CD4-positive, alpha-beta memory T cell (primary cell): ENCODE results near the gene GSTM1. TPM values are rescaled to one million over a fixed set of nuclear protein-coding genes. Genes with fewer than 3 reads are reported as not detected.
"Not testable (repeated sequence)": the region's sequence is repeated elsewhere in the genome, so short reads cannot be mapped to it uniquely, and the experiment has no call there.

Experiments used
- CTCF ChIA-PET: fragments of 350-600 bp; sonication (Branson Sonifier 250); formaldehyde crosslinking; loops from one replicate; lab custom pipeline; 2021; ENCODE audit warnings: inconsistent platforms; ENCODE audit not compliant: partially characterized antibody; lab: Charles Lee
- POLR2A ChIA-PET: fragments of 350-600 bp; sonication (Branson Sonifier 250); formaldehyde crosslinking; loops from one replicate; lab custom pipeline; 2021; ENCODE audit not compliant: partially characterized antibody; lab: Charles Lee
- DNase-seq, 5 donors: peaks; one replicate each; pipeline versions ENCODE4 v3.0.0 to v3.0.0-alpha.2; 2020 to 2022; ENCODE audit warnings: mixed read lengths in 1 of 5
- H3K27ac ChIP-seq: one replicate; pipeline ENCODE4 v1.7.0; 2013; ENCODE audit warnings: low read depth, low read length
- H3K27me3 ChIP-seq: 2 replicates; pipeline ENCODE4 v1.7.0; 2013; ENCODE audit warnings: mild to moderate bottlenecking, low read length, moderate library complexity; ENCODE audit not compliant: insufficient read depth
- H3K36me3 ChIP-seq: 2 replicates; pipeline ENCODE4 v1.7.0; 2013; ENCODE audit warnings: mild to moderate bottlenecking, low read length, moderate library complexity; ENCODE audit not compliant: insufficient read depth
- H3K4me1 ChIP-seq: 2 replicates; pipeline ENCODE4 v1.7.0; 2013; ENCODE audit warnings: mild to moderate bottlenecking, low read length, moderate library complexity; ENCODE audit not compliant: insufficient read depth
- H3K4me3 ChIP-seq, 2 donors: one replicate each; pipeline ENCODE4 v1.7.0; 2013; ENCODE audit warnings: low read length in 2 of 2, mild to moderate bottlenecking in 1 of 2
- H3K9me3 ChIP-seq, 2 donors: one replicate each; pipeline ENCODE4 v1.7.0; 2013; ENCODE audit warnings: low read length in 2 of 2, control low read depth in 1 of 2; ENCODE audit not compliant: control insufficient read depth in 1 of 2
- H3K27ac Mint-ChIP-seq, 7 donors: one replicate each; pipeline ENCODE4 v1.8.0; 2020 to 2021; ENCODE audit warnings: mixed read lengths in 7 of 7, mild to moderate bottlenecking in 6 of 7, inconsistent platforms in 3 of 7, moderate library complexity in 3 of 7
- H3K27me3 Mint-ChIP-seq, 2 donors: one replicate each; pipeline ENCODE4 v1.8.0; 2020 to 2021; ENCODE audit warnings: mixed read lengths in 2 of 2
- H3K36me3 Mint-ChIP-seq, 2 donors: one replicate each; pipeline ENCODE4 v1.8.0; 2020 to 2021; ENCODE audit warnings: mixed read lengths in 2 of 2, inconsistent platforms in 1 of 2, mild to moderate bottlenecking in 1 of 2
- H3K4me1 Mint-ChIP-seq, 4 donors: one replicate each; pipeline ENCODE4 v1.8.0; 2020 to 2021; ENCODE audit warnings: mixed read lengths in 4 of 4, mild to moderate bottlenecking in 1 of 4
- H3K4me3 Mint-ChIP-seq, 8 donors: one replicate each; pipeline ENCODE4 v1.8.0; 2020 to 2021; ENCODE audit warnings: mixed read lengths in 8 of 8, mild to moderate bottlenecking in 7 of 8, moderate library complexity in 6 of 8, inconsistent platforms in 3 of 8
- H3K9me3 Mint-ChIP-seq, 8 donors: one replicate each; pipeline ENCODE4 v1.8.0; 2020 to 2021; ENCODE audit warnings: mixed read lengths in 8 of 8, mild to moderate bottlenecking in 5 of 8, inconsistent platforms in 3 of 8, moderate library complexity in 1 of 8
- intact Hi-C: fragments of 100-400 bp; cut with micrococcal nuclease; formaldehyde crosslinking; loops from one replicate; pipeline ENCODE4 v1.15.1; 2023
- polyA plus RNA-seq, 2 donors: library from polyadenylated mRNA; unstranded; fragments of 300-500 nt; fragmentation: Illumina TruSeq; gene quantifications; one replicate each; pipeline ENCODE4 v1.2.3, GENCODE V29; 2021
- total RNA-seq, 2 experiments: library from RNA; stranded (reverse); gene quantifications; one replicate each; pipeline ENCODE4 v1.2.3, GENCODE V29; 2021

GSTM1 gene
- total and polyA plus RNA-seq, 4 experiments from 2014 or later: 0.49 TPM; not detected in 3

DNA sequence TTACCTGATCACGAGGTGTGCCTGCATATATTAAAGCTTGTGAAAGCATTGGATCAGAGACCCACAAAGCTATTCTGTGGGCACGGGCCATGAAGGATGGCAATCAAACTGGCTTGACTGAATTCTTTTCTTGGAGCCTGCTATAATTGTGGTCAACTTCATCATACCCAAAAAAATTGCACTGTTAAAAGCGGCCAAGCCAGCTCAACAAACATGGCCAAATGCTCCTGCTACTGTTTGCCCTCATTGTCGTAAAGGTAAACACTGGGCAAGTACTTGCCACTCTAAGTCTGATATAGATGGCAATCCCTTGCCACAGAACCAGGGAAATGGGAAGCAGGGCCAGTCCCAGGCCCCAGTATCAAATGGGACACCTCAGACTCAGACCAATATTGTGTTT, 17.8 kb downstream of the GSTM1 start:
- no peaks in the 10 kb centered on the region for H3K9me3 ChIP-seq
- Mint-ChIP-seq H3K27me3 (peaks cover 0 to 8% of the 10 kb centered on the region in 2 donors), H3K9me3 (peaks cover 5 to 46% (median 28%) of the 10 kb centered on the region in 8 donors), H3K27ac (no peak overlapping the region), H3K4me3 (no peak overlapping the region), H3K36me3 (peaks cover 12 to 18% of the 10 kb centered on the region in 2 donors), H3K4me1 (no peaks in the 10 kb centered on the region)
- H3K4me1 ChIP-seq: no peaks in the 10 kb centered on the region
- H3K4me3 ChIP-seq: no peak overlapping the region
- intact Hi-C loops: no loop called here
- POLR2A ChIA-PET: no interaction called here
- no peak for DNase-seq
- no peaks in the 10 kb centered on the region for H3K36me3 ChIP-seq
- no peak overlapping the region for H3K27ac ChIP-seq
- CTCF ChIA-PET: no interaction called here
- no peaks in the 10 kb centered on the region for H3K27me3 ChIP-seq

DNA sequence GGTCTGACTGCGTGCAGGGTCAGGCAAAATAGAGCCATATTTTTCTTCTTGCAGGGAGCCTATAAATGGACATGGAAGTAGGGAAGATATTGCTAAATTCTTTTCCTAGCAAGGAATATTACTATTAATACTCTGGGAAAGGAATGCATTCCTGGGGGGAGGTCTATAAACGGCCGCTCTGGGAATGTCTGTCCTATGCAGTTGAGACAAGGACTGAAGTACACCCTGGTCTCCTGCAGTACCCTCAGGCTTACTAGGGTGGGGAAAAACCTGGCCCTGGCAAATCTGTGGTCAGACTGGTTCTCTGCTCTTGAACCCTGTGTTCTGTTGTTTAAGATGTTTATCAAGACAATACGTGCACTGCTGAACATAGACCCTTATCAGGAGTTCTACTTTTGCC, 21.3 kb downstream of the GSTM1 start:
- H3K4me1 ChIP-seq, POLR2A ChIA-PET, H3K36me3 ChIP-seq, H3K4me3 ChIP-seq, H3K4me3 Mint-ChIP-seq, H3K4me1 Mint-ChIP-seq, DNase-seq, H3K9me3 ChIP-seq, H3K27me3 ChIP-seq, H3K27ac ChIP-seq, H3K27ac Mint-ChIP-seq, CTCF ChIA-PET, intact Hi-C loops: not testable (repeated sequence)
- H3K36me3 Mint-ChIP-seq: peaks cover 8 to 13% of the 10 kb centered on the region in 2 donors
- peaks cover 6 to 12% of the 10 kb centered on the region in 2 donors for H3K27me3 Mint-ChIP-seq
- peaks cover 5 to 38% (median 22%) of the 10 kb centered on the region in 8 donors for H3K9me3 Mint-ChIP-seq

DNA sequence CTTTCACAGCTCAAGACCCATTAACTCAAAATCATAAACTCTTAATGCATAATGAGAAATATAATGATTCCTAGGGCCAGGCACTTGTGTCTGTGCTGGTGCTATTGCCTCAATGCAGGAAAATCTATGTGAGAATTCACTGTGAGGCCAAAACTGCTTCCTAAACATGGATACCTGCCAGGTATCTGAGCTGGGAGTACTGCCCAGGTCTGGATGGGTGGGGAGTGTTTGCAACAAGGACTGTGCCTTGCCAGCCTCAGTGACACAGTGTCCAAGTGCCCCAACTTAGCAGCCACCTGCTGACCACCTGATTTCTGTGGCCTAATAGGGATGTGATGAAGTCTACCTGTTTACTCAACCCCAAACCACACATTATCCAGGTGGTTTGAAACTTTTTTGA, 22.2 kb downstream of the GSTM1 start:
- H3K4me3 Mint-ChIP-seq, H3K4me3 ChIP-seq, H3K27ac Mint-ChIP-seq, H3K36me3 Mint-ChIP-seq, H3K36me3 ChIP-seq, H3K9me3 ChIP-seq, H3K4me1 Mint-ChIP-seq, POLR2A ChIA-PET, H3K4me1 ChIP-seq, CTCF ChIA-PET, H3K27me3 ChIP-seq, DNase-seq, H3K27ac ChIP-seq, intact Hi-C loops: not testable (repeated sequence)
- peaks cover 5 to 30% (median 16%) of the 10 kb centered on the region in 8 donors for H3K9me3 Mint-ChIP-seq
- H3K27me3 Mint-ChIP-seq: peaks cover 8 to 11% of the 10 kb centered on the region in 2 donors

DNA sequence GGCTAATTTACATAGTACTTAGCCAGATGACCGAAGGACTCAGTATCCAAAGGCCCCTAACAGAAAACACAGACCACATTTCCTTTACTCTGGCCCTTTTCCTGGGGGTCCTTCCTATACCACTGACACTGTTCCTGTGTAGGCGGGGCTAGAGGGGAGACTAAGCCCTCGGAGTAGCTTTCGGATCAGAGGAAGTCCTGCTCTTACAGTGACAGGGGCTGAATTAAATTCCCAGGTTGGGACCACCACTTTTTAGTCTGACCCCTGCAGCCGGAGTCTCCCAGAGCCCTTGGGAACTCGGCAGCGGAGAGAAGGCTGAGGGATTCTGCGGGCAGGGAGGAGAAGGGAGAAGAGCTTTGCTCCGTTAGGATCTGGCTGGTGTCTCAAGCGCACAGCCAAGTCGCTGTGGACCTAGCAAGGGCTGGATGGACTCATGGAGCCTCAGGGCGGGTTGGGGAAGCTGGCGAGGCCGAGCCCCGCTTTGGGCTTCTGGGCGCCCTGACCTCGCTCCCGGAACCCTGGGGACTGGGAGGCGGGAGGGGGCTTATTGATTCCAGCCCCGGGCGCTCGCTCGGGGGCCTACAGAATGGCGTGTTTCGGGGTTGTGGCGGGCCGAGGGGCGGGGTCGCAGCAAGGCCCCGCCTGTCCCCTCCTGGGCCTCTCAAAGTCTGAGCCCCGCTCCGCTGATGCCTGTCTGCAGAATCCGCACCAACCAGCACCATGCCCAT, 24.1 kb downstream of the GSTM1 start, which contains the start of gene GSTM5:
TSS of gene GSTM5 (plus strand) at position 659 of the 728 bp plus-strand sequence. CDS start at position 721, 62 bp downstream.
- intact Hi-C loops, H3K4me3 ChIP-seq, H3K4me1 Mint-ChIP-seq, CTCF ChIA-PET, H3K27ac Mint-ChIP-seq, H3K36me3 ChIP-seq, H3K36me3 Mint-ChIP-seq, H3K27me3 ChIP-seq, DNase-seq, H3K9me3 ChIP-seq, H3K27ac ChIP-seq, POLR2A ChIA-PET, H3K4me1 ChIP-seq: not testable (repeated sequence)
- Mint-ChIP-seq H3K27me3 (peaks cover 10 to 18% of the 10 kb centered on the region in 2 donors), H3K4me3 (peak within 1 kb of the TSS in 2 of 8 donors; percentile 53 to 76), H3K9me3 (peaks cover 5 to 30% (median 16%) of the 10 kb centered on the region in 8 donors)

DNA sequence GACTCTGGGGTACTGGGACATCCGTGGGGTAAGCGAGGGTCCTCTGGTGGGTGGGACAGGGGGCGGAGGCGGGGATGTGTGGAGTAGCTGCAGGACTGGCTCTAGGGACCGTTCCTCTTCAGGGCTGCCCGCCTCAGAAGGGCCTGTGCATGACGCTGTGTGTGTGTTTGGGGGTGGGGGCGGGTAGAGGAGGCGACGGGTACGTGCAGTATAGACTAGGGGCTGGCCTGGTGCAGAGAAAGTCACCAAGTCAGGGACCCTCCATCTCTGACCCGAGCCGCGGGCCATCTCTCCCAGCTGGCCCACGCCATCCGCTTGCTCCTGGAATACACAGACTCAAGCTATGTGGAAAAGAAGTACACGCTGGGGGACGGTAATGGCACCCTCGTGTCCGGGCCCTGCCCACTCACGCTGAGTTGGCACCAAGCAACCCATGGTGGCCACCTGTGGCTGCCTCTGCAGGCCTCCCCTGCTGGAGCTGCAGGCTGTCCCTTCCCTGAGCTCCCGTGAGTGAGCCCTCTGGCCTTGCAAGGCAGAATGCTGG, 24.8 kb downstream of the GSTM1 start:
- H3K4me1 ChIP-seq: no peaks in the 10 kb centered on the region
- no peak overlapping the region for H3K27ac ChIP-seq
- ChIA-PET CTCF (no interaction called here), POLR2A (no interaction called here)
- no peaks in the 10 kb centered on the region for H3K27me3 ChIP-seq
- intact Hi-C loops: no loop called here
- H3K36me3 ChIP-seq: no peaks in the 10 kb centered on the region
- Mint-ChIP-seq H3K27ac (no peak overlapping the region), H3K9me3 (peaks cover 5 to 29% (median 16%) of the 10 kb centered on the region in 8 donors), H3K4me3 (peak overlapping the region in 1 of 8 donors; percentile 36), H3K4me1 (no peaks in the 10 kb centered on the region), H3K36me3 (peaks cover 6 to 8% of the 10 kb centered on the region in 2 donors), H3K27me3 (peaks cover 10 to 19% of the 10 kb centered on the region in 2 donors)
- no peak for DNase-seq
- H3K9me3 ChIP-seq: no peaks in the 10 kb centered on the region
- no peak overlapping the region for H3K4me3 ChIP-seq

DNA sequence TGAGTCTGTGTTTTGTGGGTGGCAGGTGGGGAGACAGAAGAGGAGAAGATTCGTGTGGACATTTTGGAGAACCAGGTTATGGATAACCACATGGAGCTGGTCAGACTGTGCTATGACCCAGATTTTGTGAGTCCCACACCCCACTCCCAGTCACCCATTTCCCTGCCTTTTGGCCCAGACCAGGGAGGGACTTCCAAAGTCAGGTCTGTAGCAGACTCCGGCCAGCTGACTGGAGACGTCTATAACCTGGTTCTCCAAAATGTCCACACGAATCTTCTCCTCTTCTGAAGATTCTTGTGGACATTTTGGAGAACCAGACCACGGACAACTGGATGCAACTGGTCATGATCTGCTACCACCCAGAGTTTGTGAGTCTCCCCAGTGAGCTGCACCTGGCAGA, 26.0 kb downstream of the GSTM1 start:
- peaks cover 10 to 21% of the 10 kb centered on the region in 2 donors for H3K27me3 Mint-ChIP-seq
- no peak for DNase-seq
- H3K36me3 Mint-ChIP-seq: peaks cover 3 to 6% of the 10 kb centered on the region in 2 donors
- no peak overlapping the region for H3K27ac Mint-ChIP-seq
- no peak overlapping the region for H3K4me3 Mint-ChIP-seq
- H3K9me3 ChIP-seq: no peaks in the 10 kb centered on the region
- intact Hi-C loops: no loop called here
- no peaks in the 10 kb centered on the region for H3K4me1 ChIP-seq
- ChIA-PET POLR2A (no interaction called here), CTCF (no interaction called here)
- H3K4me3 ChIP-seq: no peak overlapping the region
- no peaks in the 10 kb centered on the region for H3K36me3 ChIP-seq
- no peaks in the 10 kb centered on the region for H3K4me1 Mint-ChIP-seq
- H3K27ac ChIP-seq: no peak overlapping the region
- peaks cover 0 to 19% (median 10%) of the 10 kb centered on the region in 8 donors for H3K9me3 Mint-ChIP-seq
- no peaks in the 10 kb centered on the region for H3K27me3 ChIP-seq

DNA sequence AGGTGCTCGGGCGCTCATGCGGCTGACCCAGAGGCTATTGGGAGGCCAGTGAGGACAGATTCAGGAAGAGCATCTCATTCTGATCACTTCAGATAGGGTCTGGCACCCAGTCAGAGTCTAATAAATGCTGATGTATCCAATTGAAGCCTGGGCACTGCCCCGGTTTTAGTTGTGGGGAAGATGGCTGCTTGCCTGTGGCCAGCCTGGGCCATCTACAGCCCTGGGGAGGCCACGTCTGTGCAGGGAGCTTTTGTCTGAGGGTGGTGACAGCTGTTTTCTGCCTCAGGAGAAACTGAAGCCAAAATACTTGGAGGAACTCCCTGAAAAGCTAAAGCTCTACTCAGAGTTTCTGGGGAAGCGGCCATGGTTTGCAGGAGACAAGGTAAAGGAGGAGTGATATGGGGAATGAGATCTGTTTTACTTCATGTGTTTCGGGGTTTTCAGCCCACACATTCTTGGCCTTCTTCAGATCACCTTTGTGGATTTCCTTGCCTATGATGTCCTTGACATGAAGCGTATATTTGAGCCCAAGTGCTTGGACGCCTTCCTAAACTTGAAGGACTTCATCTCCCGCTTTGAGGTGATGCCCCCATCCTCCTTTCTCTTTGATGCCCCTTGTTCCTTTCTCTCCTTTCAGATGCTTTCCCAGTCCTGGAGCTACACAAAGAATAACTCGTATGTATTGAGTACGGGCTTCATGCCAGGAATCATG, 27.2 kb downstream of the GSTM1 start:
- Histone ChIP-seq H3K4me1 (no peaks in the 10 kb centered on the region), H3K36me3 (no peaks in the 10 kb centered on the region), H3K4me3 (no peak overlapping the region), H3K27ac (no peak overlapping the region), H3K9me3 (no peaks in the 10 kb centered on the region), H3K27me3 (no peaks in the 10 kb centered on the region)
- DNase-seq: no peak
- POLR2A ChIA-PET: no interaction called here
- Mint-ChIP-seq H3K27ac (no peak overlapping the region), H3K27me3 (peaks cover 10 to 21% of the 10 kb centered on the region in 2 donors), H3K9me3 (peaks cover 0 to 7% (median under 1%) of the 10 kb centered on the region in 8 donors), H3K4me1 (no peaks in the 10 kb centered on the region), H3K36me3 (no peaks in the 10 kb centered on the region), H3K4me3 (no peak overlapping the region)
- CTCF ChIA-PET: no interaction called here
- intact Hi-C loops: no loop called here
